CD1c-positive myeloid dendritic cell (primary cell): ENCODE data around the gene SEMA6C.
A peak's percentile ranks its signal among the peaks of the same experiment; 100 is the strongest.

Experiments used
- DNase-seq: peaks from one replicate; pipeline ENCODE4 v3.0.0-alpha.2; 2016; ENCODE audit errors: extremely low spot score

Gene SEMA6C

DNA sequence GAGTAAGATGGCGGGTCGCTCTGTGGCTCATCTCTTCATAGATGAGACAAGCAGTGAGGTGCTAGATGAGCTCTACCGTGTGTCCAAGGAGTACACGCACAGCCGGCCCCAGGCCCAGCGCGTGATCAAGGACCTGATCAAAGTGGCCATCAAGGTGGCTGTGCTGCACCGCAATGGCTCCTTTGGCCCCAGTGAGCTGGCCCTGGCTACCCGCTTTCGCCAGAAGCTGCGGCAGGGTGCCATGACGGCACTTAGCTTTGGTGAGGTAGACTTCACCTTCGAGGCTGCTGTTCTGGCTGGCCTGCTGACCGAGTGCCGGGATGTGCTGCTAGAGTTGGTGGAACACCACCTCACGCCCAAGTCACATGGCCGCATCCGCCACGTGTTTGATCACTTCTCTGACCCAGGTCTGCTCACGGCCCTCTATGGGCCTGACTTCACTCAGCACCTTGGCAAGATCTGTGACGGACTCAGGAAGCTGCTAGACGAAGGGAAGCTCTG is 12.4 kb upstream of the SEMA6C start:
- peak; percentile 52 for DNase-seq

DNA sequence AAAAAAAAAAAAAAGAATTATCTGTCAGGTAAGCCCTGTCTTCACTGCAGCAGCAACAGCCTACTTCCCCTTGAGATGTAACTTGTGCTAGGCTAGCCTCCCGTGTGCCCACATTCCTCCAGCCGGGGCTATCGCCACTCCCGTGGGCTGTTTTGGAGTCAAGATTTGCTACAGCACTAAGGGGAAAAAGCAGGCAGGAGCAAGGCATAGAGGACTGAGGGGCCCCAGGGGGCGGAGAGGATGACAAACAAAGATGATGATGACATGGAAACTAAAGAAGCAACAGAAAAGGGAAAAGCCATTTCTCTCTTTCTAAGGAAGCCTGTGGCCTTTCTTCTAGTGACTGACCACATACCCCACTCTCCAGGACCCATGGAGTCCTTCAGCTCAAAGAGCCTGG is 11.9 kb upstream of the SEMA6C start:
- peak; percentile 64 for DNase-seq

DNA sequence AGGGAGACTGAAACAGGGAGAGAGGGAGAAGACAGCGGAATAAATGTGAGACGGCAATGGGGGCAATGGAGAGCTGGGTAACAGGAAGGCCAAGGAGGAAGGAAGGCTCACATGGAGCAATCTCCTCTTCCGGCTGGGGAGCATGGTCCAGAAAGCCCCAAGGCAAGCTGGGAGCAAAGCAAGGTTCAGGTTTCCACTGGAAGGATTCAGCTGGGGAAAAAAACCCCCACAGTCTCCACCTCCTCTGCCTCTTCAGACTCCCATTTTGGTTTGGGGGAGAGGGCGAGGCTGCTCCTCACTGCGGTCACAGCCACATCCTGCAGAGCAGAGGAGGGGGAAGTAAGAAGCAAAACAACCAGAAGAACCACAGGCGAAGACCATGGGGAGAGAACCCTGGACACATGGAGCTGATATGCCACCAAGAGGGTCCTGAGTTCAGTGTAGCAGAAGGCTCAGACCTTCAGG is 10.7 kb upstream of the SEMA6C start:
- DNase-seq = peak; percentile 55

DNA sequence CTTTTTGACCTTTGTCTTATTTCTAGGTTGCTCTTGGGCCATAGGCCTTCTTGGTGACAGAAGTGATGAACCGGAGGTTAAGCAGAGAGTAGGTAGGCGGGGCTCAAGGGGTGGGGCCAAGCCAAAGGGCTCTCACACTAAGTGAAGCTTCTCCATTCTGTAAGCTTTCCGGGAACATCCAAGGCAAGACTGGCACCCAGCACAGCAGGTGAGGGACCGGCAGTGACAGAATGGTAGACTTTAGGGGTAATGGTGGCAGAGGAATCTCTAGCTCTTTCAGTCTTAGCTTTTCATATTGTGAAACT is 10.0 kb upstream of the SEMA6C start, which contains the start of gene TNFAIP8L2:
Gene TNFAIP8L2, plus strand, starts transcription at position 135 of the 305 bp plus-strand sequence. CDS start 2,049 bp downstream, outside the sequence.
- DNase-seq = peak; percentile 84

DNA sequence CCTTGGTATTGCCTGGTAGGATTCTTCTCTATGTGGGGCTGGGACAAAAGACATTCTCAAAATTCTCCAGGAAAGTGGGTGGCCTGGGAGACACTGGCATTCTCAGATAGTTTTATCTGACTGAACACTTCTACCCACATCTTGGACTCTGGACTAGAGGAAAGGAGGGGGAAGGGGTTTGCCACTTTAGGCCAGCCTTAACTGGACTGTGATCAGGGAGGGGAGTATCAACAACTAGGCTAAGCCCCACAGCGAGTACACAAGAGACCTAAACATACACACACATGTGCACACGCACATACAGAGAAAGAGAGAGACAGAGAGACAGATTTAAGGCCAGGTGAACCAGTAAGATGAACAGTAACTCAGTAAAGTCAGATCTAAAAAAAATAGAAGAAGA is 1.2 kb upstream of the SEMA6C start:
- DNase-seq = no peak

DNA sequence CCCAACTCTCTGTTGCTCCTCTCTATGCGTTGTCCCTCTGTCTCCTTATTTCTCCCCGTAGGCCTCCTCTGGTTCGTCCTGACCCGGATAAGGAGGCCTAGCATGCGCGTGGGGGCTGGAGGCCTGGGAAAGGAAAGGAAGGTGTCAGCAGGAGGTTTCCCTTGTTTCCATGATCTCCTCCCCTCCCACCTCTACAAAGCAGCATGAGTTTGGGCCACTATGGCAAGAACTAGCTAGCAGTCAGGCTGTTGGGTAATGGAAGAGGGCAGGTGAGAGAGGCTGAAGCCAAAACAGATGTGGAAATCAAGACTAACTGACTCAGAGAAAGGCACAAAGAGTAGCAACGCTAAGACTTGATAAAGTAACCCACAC is 687 bp upstream of the SEMA6C start:
- DNase-seq = no peak

DNA sequence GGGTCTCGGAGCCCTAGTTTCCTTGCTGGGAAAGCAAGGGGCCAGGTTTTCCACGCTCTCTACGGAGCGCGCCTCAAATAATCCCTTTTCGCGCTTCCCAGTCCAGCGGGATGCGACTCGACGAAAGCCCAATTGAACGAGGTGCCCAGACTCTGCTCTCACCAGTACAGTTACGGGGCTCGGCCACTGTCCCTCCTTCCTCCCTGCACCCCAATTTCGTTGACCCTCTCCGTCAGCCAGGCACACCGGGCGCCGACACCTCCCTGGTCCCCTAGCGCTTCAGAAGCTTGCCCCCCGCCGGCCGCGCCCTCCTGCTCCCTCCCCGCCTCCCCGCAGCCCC is 389 bp downstream of the SEMA6C start:
- DNase-seq = no peak

DNA sequence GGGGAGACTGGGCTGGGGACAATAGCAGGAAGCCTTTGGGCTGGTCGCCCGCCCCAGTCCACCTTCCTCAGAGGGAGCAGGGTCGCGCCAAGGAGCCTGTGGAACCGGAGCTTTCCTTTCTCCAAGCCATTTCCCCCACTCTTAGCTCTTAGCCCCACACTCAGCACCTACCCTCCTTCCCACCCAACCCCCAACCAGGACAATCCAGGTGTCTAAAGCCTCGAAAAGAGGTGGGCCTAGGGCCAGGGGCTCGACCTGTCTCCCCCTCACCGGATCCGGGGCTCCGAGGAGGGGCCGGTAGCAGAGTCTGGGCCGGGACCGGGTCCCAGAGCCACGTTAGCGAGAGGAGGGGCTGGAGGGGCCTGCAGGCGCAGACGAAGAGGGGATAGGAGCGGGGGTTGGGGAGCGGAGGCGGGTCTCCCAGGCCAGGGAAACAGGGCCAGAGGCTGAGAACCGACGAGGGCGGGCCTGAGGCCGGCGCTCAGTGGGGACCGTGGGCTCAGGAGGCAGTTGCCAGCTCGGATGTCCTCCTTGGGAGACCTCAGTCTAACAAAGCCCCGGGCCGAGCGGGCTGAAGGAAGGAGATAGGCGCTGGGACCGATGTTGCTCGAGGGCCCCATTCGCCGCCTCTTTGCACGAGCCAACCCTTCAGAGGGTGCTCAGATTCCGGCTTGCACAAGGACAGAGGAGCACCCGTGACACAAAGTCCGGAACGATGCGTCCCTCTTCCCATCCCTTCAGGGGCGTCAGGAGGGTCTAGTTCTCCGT is 943 bp downstream of the SEMA6C start:
- no peak for DNase-seq

DNA sequence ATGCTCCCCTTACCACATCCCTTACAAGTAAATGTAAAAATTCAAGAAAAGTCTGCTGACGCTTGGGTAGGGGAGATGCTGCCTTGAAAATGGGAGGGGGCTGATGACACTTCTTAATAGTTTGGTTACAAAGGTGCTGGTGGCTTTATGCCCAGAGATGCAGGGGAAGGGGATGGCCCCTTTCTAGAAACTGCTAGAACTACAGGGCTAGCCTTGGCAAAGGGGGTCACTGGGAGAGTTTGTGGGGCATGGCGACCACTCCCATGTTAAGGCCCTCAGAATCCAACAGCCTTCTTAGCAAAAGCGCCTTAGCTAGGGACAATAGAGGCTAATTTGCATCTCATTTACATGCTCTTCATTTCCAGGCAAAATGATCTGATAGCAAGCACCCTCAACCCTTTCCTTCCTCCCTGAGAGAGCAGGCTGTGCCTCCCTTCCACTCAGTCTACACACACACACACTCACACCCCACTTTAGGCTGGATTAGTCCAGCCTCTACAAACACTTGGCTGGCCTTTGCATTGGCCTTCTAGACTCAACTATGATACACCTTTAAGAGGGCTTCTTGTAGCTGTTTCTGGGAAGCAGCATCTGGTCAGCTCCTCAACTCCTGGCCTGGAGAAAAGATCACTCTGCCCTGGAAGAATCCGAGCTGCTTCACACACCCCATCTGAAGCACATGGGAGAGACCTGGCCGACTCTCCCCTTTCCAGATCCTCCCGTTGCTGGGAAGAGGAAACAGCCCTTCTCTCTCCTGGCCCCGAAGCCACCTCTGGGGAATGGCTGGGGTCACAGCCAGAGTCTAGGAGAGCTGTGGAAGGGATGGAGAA is 1.7 kb downstream of the SEMA6C start:
- DNase-seq = no peak

DNA sequence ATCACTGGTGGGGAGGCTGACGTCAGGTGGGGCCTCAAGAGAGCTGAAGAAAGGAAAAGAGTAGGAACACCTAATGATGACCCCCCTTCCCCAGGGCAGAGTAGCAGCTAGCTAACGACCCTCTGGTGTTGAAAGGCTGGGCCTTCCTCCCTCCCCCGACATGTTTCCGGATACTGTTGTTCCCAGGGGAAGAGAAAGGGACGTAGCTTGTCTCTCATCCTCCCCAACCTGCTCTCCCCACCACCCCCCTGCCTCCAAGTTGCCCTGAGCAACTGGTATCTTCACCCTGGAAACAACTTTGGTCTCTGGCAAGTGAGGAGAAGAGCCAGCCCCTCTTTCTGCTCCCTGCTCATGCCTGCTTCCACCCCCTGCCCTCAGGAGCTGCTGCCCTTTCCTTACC is 2.4 kb downstream of the SEMA6C start:
- no peak for DNase-seq

DNA sequence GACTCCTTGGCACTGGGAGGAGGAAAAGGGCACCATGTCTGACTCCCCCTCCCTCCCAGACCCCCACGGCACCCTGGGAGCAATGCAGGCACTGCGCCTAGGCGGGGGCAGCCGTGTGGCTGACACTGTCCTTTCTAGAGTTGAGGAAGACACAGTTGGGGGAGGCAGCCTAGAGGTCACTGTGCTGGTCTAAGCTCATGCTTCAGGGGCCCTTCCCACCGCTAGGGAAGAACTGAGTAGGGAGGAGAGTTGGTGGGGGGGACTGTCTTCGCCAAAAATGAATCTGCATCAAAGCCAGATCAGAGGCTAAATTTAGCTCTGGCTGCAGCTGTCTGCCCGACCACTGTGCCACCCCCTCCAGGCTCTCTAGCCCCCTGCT is 3.4 kb downstream of the SEMA6C start:
- DNase-seq = no peak

DNA sequence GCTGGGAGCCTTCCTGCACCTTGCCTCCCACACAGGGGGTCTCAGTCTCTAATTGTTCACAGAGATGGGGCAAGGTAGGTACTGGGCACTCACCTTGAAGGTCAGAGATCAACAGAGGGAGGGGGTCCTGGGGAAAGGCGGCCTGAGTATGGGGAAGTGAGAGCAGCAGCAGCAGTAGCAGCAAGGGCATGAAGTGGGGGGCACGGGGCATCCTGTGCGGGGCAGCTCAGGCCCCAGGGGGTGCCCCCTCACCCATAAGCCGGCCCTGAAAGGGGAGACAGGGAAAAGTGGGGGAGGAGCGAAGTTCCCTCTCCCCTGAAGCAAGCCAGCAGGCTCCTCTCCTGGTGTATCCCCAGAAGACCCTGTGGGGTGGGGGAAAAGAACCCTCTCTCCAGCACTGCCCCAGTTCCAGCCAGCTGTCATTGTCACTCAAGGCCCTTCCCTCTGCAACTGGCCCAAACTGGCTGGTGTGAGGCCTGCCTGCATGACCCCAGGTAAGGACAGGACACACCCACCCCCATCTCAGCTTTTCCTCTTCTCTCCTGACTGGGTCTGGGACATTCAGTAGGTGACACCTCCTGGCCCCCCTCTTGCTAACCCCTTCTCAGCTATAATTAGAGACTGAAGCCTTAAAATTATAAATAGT is 3.9 kb downstream of the SEMA6C start:
- no peak for DNase-seq

DNA sequence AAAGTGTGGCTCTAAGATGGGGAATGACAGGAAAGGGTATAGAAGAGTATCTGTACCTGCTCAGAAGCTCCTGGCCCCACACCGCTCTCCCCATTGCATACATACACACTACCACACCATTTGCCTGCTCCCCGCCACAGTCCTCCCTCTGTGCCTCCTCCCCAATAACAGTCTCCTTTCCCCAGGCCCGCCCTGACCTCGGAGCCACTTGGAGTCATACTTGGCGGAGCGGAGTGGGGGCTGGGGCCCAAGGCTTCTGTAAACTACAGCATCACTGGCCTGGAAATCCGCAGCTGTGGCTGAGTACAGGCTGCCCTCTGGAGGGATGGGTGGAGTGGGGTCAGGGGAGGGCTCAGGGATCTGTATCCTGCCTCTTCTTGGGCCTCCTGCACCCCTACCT is 8.6 kb downstream of the SEMA6C start:
- no peak for DNase-seq

DNA sequence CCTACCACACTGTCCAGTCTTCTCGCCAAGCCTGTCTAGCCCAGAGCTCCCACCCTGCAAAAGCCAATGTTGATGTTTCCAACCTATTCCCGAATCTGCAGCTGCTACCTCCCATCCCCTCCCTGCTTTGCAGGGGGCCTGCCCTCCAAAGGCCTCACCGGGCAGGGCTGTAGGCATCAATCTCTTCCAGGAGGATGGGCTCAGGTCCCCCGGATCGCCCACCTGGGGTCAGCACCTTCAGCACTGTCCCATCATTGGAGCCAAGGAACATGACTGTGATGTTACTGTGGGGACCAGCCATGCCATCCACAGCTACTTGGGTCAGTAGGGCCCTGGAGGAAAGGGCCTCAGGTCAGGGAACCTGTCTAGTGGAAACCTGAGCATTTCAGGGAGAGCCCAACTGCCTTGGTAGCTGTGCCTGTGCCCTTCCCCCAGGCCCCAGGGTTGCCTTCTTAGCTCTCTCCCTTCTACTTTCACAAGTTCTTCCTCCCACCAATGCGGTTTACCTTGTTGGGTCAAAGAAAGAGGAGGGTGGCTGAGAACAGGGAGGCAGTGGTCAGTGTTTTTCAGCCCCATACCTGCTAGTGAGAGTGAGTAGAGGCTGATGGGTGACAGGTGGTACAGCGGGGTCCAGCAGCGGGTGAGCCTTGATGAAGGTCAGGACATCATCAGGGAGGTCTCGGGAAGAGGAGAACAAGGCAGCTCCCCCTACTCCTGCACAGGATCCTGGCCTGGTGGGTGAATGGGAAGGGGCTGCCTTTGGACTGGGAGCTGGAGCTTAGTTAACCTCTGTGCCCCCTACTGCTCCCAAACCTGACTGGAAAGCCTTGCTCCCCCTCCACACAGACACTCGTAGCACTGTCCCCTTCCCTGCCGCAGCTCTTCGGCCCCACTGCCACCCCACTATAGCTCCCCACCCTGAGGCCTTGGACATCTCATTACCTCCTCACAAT is 10.7 kb downstream of the SEMA6C start:
- DNase-seq = no peak

DNA sequence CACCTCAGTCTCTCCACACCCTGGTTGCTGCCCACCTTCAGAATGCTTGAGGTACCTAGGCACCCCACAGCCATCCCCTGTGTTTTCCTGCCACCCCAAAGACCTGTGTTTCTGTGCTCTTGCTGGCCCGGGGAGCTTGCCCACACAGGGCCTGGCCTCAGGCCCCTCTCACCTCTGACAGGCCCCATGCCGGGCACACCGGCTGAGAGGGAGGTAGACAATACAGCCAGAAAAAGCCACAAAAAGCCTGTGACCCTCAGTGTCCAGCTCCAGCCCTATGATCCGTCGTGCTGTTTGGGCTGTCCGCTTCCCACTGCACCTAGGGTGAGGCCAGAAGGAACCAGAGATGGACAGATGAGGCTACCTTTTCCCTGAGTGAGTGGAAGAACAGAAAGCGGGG is 11.4 kb downstream of the SEMA6C start:
- DNase-seq = no peak

DNA sequence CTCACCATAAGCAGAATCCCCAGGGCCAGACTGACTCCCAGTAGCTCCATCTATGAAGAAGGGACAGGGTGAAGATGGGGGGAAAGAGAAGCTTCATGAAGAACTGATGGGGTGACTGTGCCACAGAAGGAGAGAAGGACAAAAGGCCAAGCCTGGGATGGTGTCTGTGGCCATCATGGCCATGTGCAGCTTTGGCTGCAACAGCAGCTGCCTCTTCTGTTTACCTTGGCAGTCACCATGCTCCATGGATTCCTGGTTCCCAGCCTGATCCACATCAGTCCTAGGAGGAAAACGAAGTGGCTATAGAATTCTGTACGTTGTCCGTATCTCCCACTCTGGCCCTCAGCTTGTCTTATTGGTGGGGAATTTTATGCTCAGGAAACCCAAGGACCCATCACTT is 12.0 kb downstream of the SEMA6C start:
- DNase-seq = no peak

DNA sequence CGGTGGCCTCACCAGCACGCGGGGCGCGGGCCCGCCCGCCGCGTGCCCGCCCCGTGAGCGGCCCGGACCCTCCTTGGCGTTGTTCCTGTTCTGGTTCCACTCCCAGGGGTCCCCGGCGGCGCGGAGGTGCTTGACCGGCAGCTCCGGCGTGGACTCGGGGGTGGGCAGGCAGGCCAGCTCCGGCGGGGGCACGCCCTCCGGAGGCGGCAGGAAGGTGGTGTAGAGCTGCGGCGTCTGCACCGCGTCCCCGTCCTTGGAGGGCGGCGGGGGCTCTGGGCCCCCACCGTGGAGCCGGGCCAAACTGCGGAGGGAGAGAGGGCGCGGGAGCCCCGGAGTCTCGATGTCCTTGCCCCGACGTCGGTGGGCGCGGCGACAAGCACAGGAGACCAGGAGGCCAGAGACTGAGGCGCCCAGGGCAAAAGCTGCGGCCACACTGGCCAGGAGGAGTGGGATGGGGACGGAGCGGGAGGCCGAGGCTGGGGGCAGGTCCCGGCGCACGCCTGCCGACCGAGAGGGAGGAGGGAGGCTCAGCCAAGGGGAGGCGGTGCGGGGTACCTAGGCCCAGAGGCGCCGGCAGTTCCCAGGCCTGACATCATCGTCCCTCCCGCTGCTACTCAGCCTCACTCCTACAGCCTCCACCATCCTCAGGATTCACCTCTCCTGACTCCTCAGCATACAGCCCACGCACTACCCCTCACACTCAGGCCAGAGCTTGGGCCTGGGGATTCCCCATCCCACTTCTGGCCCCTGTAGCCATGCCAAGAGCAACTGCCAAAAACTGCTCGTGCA is 13.2 kb downstream of the SEMA6C start:
- DNase-seq = no peak

DNA sequence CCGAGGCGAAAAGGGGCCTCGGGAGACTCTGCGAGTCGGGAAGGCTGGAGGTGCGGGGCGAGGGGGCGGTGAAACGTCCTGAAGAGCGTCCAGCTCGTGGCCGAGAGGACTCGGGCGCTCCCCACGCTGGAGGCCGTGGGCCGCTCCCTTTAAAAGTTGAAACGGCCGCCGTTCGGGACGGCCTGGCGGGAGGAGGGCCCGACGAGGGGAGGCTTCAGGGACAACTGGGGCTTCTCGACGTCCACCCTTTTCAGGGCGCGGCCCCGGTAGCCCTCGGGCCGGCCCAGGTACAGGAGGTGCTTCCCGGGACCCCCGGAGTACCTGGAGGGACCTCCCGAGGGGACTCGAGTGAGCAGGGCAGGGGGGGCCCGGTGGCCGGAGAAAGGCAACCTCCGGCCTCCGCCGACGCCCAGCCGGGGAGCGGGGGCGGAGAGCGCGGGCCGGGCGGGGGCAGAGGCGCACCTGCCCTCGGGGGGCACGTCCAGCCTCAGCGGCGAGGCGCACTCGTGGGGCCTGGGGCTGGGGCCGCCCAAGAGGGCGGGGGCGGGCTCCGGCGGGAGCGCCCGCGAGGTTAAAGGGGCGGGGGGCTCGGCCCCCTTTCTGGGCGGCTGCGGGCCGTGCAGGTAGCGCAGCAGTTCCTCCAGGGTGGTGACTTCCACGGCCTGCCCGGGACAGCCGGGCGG is 14.0 kb downstream of the SEMA6C start:
- DNase-seq = no peak

DNA sequence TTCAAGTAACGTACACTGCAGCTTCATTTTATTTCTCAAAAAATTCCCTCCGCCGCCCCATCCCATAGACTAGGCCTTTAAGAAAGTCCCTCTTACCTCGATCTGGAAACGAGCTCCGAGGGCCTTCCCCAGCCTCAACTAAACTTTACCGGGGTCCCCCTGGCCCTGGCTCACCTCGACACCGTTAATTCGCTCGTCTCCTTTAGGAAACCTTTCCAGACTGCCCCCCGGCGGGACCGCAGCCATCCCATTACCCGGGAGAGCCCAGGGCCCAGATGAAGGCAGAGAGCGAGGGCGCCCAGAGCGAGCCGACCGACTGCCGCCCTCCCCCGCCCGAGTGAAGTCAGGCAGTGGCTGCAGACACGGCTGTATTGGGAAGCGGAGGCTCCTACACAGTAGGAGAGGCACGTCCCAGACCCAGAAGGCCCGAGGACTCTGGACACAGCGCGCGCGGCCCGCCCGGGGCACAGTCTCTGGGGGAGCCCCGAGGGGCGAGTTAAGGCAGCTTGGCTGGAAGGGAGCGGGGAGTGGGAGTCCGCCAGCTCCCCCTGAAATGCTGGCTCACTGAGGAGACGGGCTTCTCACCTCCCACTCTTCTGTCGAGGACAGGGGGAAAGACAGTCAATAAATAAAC is 14.6 kb downstream of the SEMA6C start:
- no peak for DNase-seq
